Spleen (tissue), 7 donors: ENCODE measurements around the gene SRPX.

Source experiments
- CTCF ChIP-seq, 11 experiments: fragments of 200-600 bp in 7 of 11; fragments of 450-650 bp in 4 of 11; sonication (generic) in 4 of 11; IDR thresholded peaks in 8 of 11; conservative IDR thresholded peaks in 3 of 11; 1 replicate in 7 of 11; 2 replicates in 4 of 11; pipeline versions ENCODE4 v1.4.0 to v1.8.0; 2016 to 2021; ENCODE audit warnings: antibody characterized with exemption in 11 of 11, inconsistent platforms in 4 of 11, mild to moderate bottlenecking in 1 of 11
- POLR2A ChIP-seq, 3 donors: fragments of 450-650 bp; IDR thresholded peaks; one replicate each; pipeline ENCODE4 v1.5.1; 2017; ENCODE audit warnings: antibody characterized with exemption in 3 of 3, mild to moderate bottlenecking in 1 of 3
- donor health status: DM: no; HTN: no; CAD: no; lungs with moderate emphysema.
- donor health status: DM: no; HTN: no; CAD: no.
- donor health status: DM: no; HTN: no; CAD: no.

- TF ChIP-seq CTCF (IDR thresholded peaks at IDR 0.05 in 8 of 11, conservative IDR thresholded peaks at IDR 0.05 in 3 of 11) (no peak), POLR2A (IDR thresholded peaks at IDR 0.05) (no peak)
Observed at GRCh38 chrX:38189431-38190250, 31.0 kb downstream of the SRPX start.
